ENCODE measurements around the gene PIK3R1. TPM values are rescaled to one million over a fixed set of nuclear protein-coding genes. Genes with fewer than 3 reads are reported as not detected.

PIK3R1 gene
- total RNA-seq, 6 experiments from 2014 or later = 36.3 to 173 (median 72.8) TPM

- H3K27me3 ChIP-seq = no peaks in the 10 kb centered on the region
- no peak for ATAC-seq
- no peaks in the 10 kb centered on the region for H3K36me3 ChIP-seq
- TF ChIP-seq POLR2A (IDR thresholded peaks at IDR 0.05) = no peak
- no peak for TF ChIP-seq CTCF (IDR thresholded peaks at IDR 0.05)
- intact Hi-C loops (cut with DNase I) = no loop called here
- no peak for DNase-seq
- no peaks in the 10 kb centered on the region for H3K9me3 ChIP-seq
- WGBS (ENCODE audit: insufficient coverage, low coverage, low lambda C conversion rate, missing lambda C conversion rate) = 79% methylated on average over 7 of the region's 7 CpGs
- no peak overlapping the region for H3K27ac ChIP-seq
- no peak overlapping the region for H3K4me3 ChIP-seq
- no peaks in the 10 kb centered on the region for H3K4me1 ChIP-seq
Observed at GRCh38 chr5:68306361-68307014, 90.9 kb downstream of the PIK3R1 start.

GRCh38 chr5:68313336-68313735 lies 97.8 kb downstream of the PIK3R1 start:
- no peaks in the 10 kb centered on the region for H3K9me3 ChIP-seq
- H3K27ac ChIP-seq = no peak overlapping the region
- no peak for ATAC-seq
- no peak for TF ChIP-seq POLR2A (IDR thresholded peaks at IDR 0.05)
- no peak for TF ChIP-seq CTCF (IDR thresholded peaks at IDR 0.05)
- intact Hi-C loops (cut with DNase I) = no loop called here
- 50% methylated on average over 2 of the region's 2 CpGs for WGBS (ENCODE audit: insufficient coverage, low coverage, low lambda C conversion rate, missing lambda C conversion rate)
- no peak overlapping the region for H3K4me3 ChIP-seq
- DNase-seq = no peak
- H3K4me1 ChIP-seq = no peaks in the 10 kb centered on the region
- H3K27me3 ChIP-seq = no peaks in the 10 kb centered on the region
- H3K36me3 ChIP-seq = no peaks in the 10 kb centered on the region

GRCh38 chr5:68314465-68314864 lies 98.9 kb downstream of the PIK3R1 start:
- Histone ChIP-seq H3K4me3 (no peak overlapping the region), H3K27me3 (no peaks in the 10 kb centered on the region), H3K27ac (no peak overlapping the region), H3K36me3 (no peaks in the 10 kb centered on the region), H3K9me3 (no peaks in the 10 kb centered on the region), H3K4me1 (no peaks in the 10 kb centered on the region)
- TF ChIP-seq CTCF (IDR thresholded peaks at IDR 0.05) (no peak), POLR2A (IDR thresholded peaks at IDR 0.05) (no peak)
- DNase-seq = no peak
- intact Hi-C loops (cut with DNase I) = no loop called here
- no peak for ATAC-seq
- 71% methylated on average over 1 of the region's 2 CpGs for WGBS (ENCODE audit: insufficient coverage, low coverage, low lambda C conversion rate, missing lambda C conversion rate)

DNA sequence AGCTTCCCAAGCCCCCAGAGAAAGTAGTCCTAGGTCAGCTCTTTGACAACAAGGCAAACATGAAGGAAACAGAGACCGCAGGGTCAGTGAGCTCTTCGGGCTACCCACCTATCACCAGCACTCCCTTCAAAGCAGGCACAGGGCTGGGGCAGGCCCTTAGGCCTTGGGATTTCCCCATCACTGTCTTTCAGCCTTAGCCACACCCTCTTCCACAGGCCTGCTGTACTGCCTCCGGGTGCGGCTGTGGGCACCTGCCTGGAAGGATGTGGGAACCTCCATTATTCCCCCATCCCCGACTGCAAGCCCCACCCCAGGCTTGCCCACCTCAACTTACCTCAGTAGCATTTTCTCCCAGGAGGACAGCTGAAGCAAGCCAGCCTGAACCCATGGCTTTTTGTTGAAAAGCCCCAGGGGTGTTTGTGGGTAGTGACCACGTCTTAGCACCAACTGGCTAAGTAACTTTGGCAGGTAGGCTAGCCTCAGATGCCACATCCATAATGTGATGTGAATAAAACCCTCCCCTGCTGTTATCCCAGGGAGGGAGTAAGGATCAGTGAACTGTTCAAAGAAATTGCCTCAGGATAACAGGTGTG lies 100.2 kb downstream of the PIK3R1 start:
- H3K9me3 ChIP-seq = no peaks in the 10 kb centered on the region
- no peaks in the 10 kb centered on the region for H3K36me3 ChIP-seq
- TF ChIP-seq CTCF (IDR thresholded peaks at IDR 0.05) (no peak), POLR2A (IDR thresholded peaks at IDR 0.05) (no peak)
- 48% methylated on average over 4 of the region's 6 CpGs for WGBS (ENCODE audit: insufficient coverage, low coverage, low lambda C conversion rate, missing lambda C conversion rate)
- intact Hi-C loops (cut with DNase I) = no loop called here
- H3K27me3 ChIP-seq = no peaks in the 10 kb centered on the region
- DNase-seq = peak in 1 of 3 donors; percentile 22
- H3K4me1 ChIP-seq = peaks cover 0 to 6% (median 0%) of the 10 kb centered on the region in 4 donors
- peak in 1 of 4 donors; percentile 35 for ATAC-seq
- H3K4me3 ChIP-seq = no peak overlapping the region
- H3K27ac ChIP-seq = no peak overlapping the region
